H1 (cell line): ENCODE data around the gene NCBP2. TPM values are rescaled to one million over a fixed set of nuclear protein-coding genes. Genes with fewer than 3 reads are reported as not detected.

Source experiments
- CTCF ChIA-PET: fragments of 300-600 bp; sonication (Branson Sonifier 250); formaldehyde crosslinking; loops from one replicate; lab custom pipeline; 2021; ENCODE audit not compliant: partially characterized antibody; lab: Charles Lee
- POLR2A ChIA-PET: fragments of 300-600 bp; sonication (Branson Sonifier 250); formaldehyde crosslinking; loops from one replicate; lab custom pipeline; 2021; ENCODE audit warnings: inconsistent platforms; ENCODE audit not compliant: partially characterized antibody; lab: Charles Lee
- DNase-seq, 2 experiments: peaks; one replicate each; pipeline versions ENCODE4 v3.0.0 to v3.0.0-alpha.2; 2010 to 2022; ENCODE audit warnings: low spot score in 2 of 2, low read depth in 1 of 2, mixed read lengths in 1 of 2
- FAIRE-seq: peaks from 2 replicates; lab custom pipeline; 2011; peaks lifted over from hg19 to GRCh38; lab: Jason Lieb, UNC
- H2AFZ ChIP-seq: 2 replicates; pipeline ENCODE4 v1.8.1; 2012; ENCODE audit warnings: low read length, inconsistent platforms
- H2AK5ac ChIP-seq: 2 replicates; pipeline ENCODE4 v1.6.1; 2013; ENCODE audit warnings: low read depth, low read length
- H2BK120ac ChIP-seq: replicated peaks from 2 replicates; pipeline ENCODE3; 2013; ENCODE audit warnings: low read depth, low read length, inconsistent platforms
- H2BK12ac ChIP-seq: 2 replicates; pipeline ENCODE4 v1.6.1; 2013; ENCODE audit warnings: low read depth, low read length
- H2BK15ac ChIP-seq: 2 replicates; pipeline ENCODE4 v1.6.1; 2013; ENCODE audit warnings: low read length
- H2BK20ac ChIP-seq: 2 replicates; pipeline ENCODE4 v1.6.1; 2013; ENCODE audit warnings: low read length
- H2BK5ac ChIP-seq: 2 replicates; pipeline ENCODE4 v1.6.1; 2013; ENCODE audit warnings: low read depth, low read length
- H3K14ac ChIP-seq: 2 replicates; pipeline ENCODE4 v1.6.1; 2013; ENCODE audit warnings: inconsistent platforms; ENCODE audit not compliant: insufficient read length
- H3K18ac ChIP-seq: 2 replicates; pipeline ENCODE4 v1.6.1; 2013; ENCODE audit warnings: low read length; ENCODE audit errors: extremely low read depth
- H3K23ac ChIP-seq: 2 replicates; pipeline ENCODE4 v1.6.1; 2013; ENCODE audit warnings: inconsistent platforms; ENCODE audit not compliant: insufficient read length
- H3K23me2 ChIP-seq: 2 replicates; pipeline ENCODE4 v1.6.1; 2013; ENCODE audit warnings: low read depth, low read length
- H3K27ac ChIP-seq: 2 replicates; pipeline ENCODE4 v1.6.1; 2011; ENCODE audit warnings: low read depth, low read length, inconsistent platforms
- H3K27me3 ChIP-seq, 4 experiments: replicated peaks in 1 of 4; 1 replicate in 1 of 4; 2 replicates in 3 of 4; pipeline versions ENCODE4 v1.6.1 to v1.8.1; 2011 to 2013; ENCODE audit warnings: low read length in 3 of 4, mild to moderate bottlenecking in 3 of 4, inconsistent platforms in 2 of 4, mixed read lengths in 2 of 4, moderate library complexity in 1 of 4; ENCODE audit not compliant: control insufficient read depth in 3 of 4, insufficient read depth in 3 of 4; ENCODE audit errors: extremely low read depth in 1 of 4
- H3K36me3 ChIP-seq, 4 experiments: 2 replicates each; pipeline versions ENCODE4 v1.6.1 to v1.8.1; 2011 to 2013; ENCODE audit warnings: mild to moderate bottlenecking in 4 of 4, low read length in 3 of 4, moderate library complexity in 2 of 4, control low read depth in 1 of 4, inconsistent platforms in 1 of 4; ENCODE audit not compliant: insufficient read depth in 4 of 4, control insufficient read depth in 2 of 4
- H3K4ac ChIP-seq: replicated peaks from 2 replicates; pipeline ENCODE3; 2013; ENCODE audit warnings: low read length, low read depth, mixed read lengths, inconsistent platforms; ENCODE audit not compliant: insufficient read length
- H3K4me1 ChIP-seq, 4 experiments: replicated peaks in 1 of 4; 1 replicate in 1 of 4; 2 replicates in 3 of 4; pipeline versions ENCODE4 v1.6.1 to v1.8.1; 2011 to 2013; ENCODE audit warnings: low read length in 3 of 4, inconsistent platforms in 2 of 4, mixed read lengths in 1 of 4; ENCODE audit not compliant: insufficient read depth in 4 of 4, control insufficient read depth in 3 of 4
- H3K4me2 ChIP-seq, 2 experiments: 2 replicates each; pipeline versions ENCODE4 v1.6.1 to v1.8.1; 2011 to 2013; ENCODE audit warnings: low read depth in 2 of 2, low read length in 2 of 2, control low read depth in 1 of 2, inconsistent platforms in 1 of 2, mild to moderate bottlenecking in 1 of 2; ENCODE audit not compliant: insufficient read depth in 1 of 2
- H3K4me3 ChIP-seq, 4 experiments: fragments of 200-600, 300-600 bp in 1 of 4; sonication (generic), shearing (Covaris generic), sonication (Bioruptor Twin) in 1 of 4; 2 replicates each; pipeline versions ENCODE4 v1.5.1 to v1.8.1; 2011 to 2016; ENCODE audit warnings: low read length in 4 of 4, low read depth in 3 of 4, control low read depth in 2 of 4, inconsistent platforms in 2 of 4, mild to moderate bottlenecking in 2 of 4, mixed read lengths in 1 of 4, moderate library complexity in 1 of 4; ENCODE audit not compliant: insufficient read depth in 2 of 4; ENCODE audit errors: extremely low read depth in 1 of 4
- H3K56ac ChIP-seq: replicated peaks from 2 replicates; pipeline ENCODE3; 2013; ENCODE audit warnings: low read depth, mild to moderate bottlenecking, mixed read lengths, low read length, inconsistent platforms; ENCODE audit not compliant: insufficient read length
- H3K79me1 ChIP-seq: 2 replicates; pipeline ENCODE4 v1.6.1; 2013; ENCODE audit warnings: low read depth, low read length, control low read depth
- H3K79me2 ChIP-seq, 2 experiments: 2 replicates each; pipeline versions ENCODE4 v1.6.1 to v1.8.1; 2012 to 2013; ENCODE audit warnings: low read length in 2 of 2, mild to moderate bottlenecking in 2 of 2, inconsistent platforms in 1 of 2; ENCODE audit not compliant: insufficient read depth in 2 of 2, control insufficient read depth in 1 of 2
- H3K9ac ChIP-seq, 4 experiments: replicated peaks in 1 of 4; 1 replicate in 1 of 4; 2 replicates in 3 of 4; pipeline versions ENCODE4 v1.6.1 to v1.8.1; 2011 to 2013; ENCODE audit warnings: low read depth in 3 of 4, low read length in 3 of 4, control low read depth in 2 of 4, mild to moderate bottlenecking in 2 of 4, moderate library complexity in 2 of 4, inconsistent platforms in 1 of 4; ENCODE audit errors: extremely low read depth in 1 of 4
- H3K9me3 ChIP-seq, 2 experiments: 2 replicates each; pipeline versions ENCODE4 v1.6.1 to v1.8.1; 2012 to 2013; ENCODE audit warnings: mild to moderate bottlenecking in 2 of 2, moderate library complexity in 2 of 2, control low read depth in 1 of 2, inconsistent platforms in 1 of 2, low read depth in 1 of 2, low read length in 1 of 2, mixed read lengths in 1 of 2; ENCODE audit not compliant: insufficient read depth in 2 of 2
- H4K20me1 ChIP-seq, 2 experiments: replicated peaks in 1 of 2; 2 replicates each; pipeline versions ENCODE3 to v1.8.1; 2011 to 2013; ENCODE audit warnings: inconsistent platforms in 2 of 2, low read length in 2 of 2, mild to moderate bottlenecking in 1 of 2; ENCODE audit not compliant: insufficient read depth in 2 of 2, control insufficient read depth in 1 of 2
- H4K5ac ChIP-seq: 2 replicates; pipeline ENCODE4 v1.6.1; 2013; ENCODE audit warnings: low read length, low read depth, mixed read lengths, inconsistent platforms; ENCODE audit not compliant: insufficient read length
- H4K8ac ChIP-seq: 2 replicates; pipeline ENCODE4 v1.8.0; 2013; ENCODE audit warnings: mild to moderate bottlenecking, moderate library complexity, low read length, inconsistent platforms; ENCODE audit not compliant: insufficient read depth; ENCODE audit errors: extremely low read depth
- H4K91ac ChIP-seq: replicated peaks from 2 replicates; pipeline ENCODE3; 2013; ENCODE audit warnings: low read length, mixed read lengths, inconsistent platforms; ENCODE audit not compliant: insufficient read length
- CBX8 ChIP-seq: fragments of 300-800, 300-1000 bp; sonication (generic); IDR thresholded peaks from 2 replicates; pipeline ENCODE4 v1.7.1; 2016; ENCODE audit warnings: low read depth, low read length, borderline replicate concordance
- CTCF ChIP-seq, 3 experiments: IDR thresholded peaks; 1 replicate in 2 of 3; 2 replicates in 1 of 3; pipeline versions ENCODE4 v1.5.1 to v1.6.1; 2011; ENCODE audit warnings: low read length in 3 of 3, mild to moderate bottlenecking in 3 of 3, inconsistent platforms in 2 of 3, low read depth in 1 of 3, moderate library complexity in 1 of 3; ENCODE audit not compliant: insufficient read depth in 1 of 3; ENCODE audit errors: control extremely low read depth in 1 of 3
- WGBS, 2 experiments: shearing (Covaris generic) in 1 of 2; methylation state at CpG; one replicate each; pipeline versions ENCODE4 v1.1.6 to v1.1.7; 2013 to 2015; ENCODE audit warnings: low lambda C conversion rate in 2 of 2, mixed read lengths in 2 of 2, inconsistent platforms in 1 of 2, low coverage in 1 of 2, missing lambda C conversion rate in 1 of 2; ENCODE audit not compliant: insufficient replicate concordance in 2 of 2, insufficient coverage in 1 of 2, insufficient read length in 1 of 2; ENCODE audit errors: extremely low coverage in 1 of 2, missing lambda C conversion rate in 1 of 2; 5-methylcytosine and 5-hydroxymethylcytosine counted together
- polyA plus RNA-seq, 7 experiments: library from polyadenylated mRNA; depleted of rRNA in 3 of 7; stranded (reverse) in 5 of 7; unstranded in 2 of 7; fragments of >200 nt in 5 of 7; fragments of 200-250 nt in 2 of 7; gene quantifications; 1 replicate in 5 of 7; 2 replicates in 1 of 7; 4 replicates in 1 of 7; pipeline versions ENCODE4 v1.2.1 to v1.2.3, GENCODE V29; 2011 to 2013; ENCODE audit warnings: missing spikeins in 2 of 7, mixed read lengths in 2 of 7
- total RNA-seq: library from RNA; stranded (reverse); fragmentation: NEBNext Ultra II Directional; extraction: Animal tissue kit (Norgen Biotek cat#: 25700); gene quantifications from 2 replicates; pipeline ENCODE4 v1.2.1, GENCODE V29; 2021

NCBP2 gene
- total and polyA plus RNA-seq, 2 of the 8 experiments (the other 6 are each of a cell fraction or from before 2014, with no cell fraction given), result 34.1 to 100 TPM

DNA sequence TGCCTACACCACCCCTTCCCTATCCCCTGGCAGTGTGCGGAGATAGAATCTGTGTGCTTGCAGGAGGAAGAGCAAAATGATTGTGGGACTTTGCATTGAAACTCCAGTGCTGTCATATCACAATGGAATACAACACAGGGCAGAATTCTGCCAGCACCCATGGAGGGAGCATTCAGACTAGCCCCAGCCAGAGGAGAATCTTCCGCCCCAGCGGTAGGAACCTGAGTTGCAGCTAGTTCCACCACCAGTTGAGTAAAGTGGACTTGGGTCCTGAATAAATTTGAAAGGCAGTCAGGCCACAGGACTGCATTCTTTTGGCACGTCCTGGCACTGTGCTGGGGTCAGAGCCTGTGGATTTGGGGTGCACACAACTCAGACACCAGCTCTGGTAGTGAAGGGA lies 27.5 kb downstream of the NCBP2 start:
- H3K79me2 ChIP-seq, result no peaks in the 10 kb centered on the region
- no peaks in the 10 kb centered on the region for H3K4me1 ChIP-seq
- no peak overlapping the region for H2BK12ac ChIP-seq
- H2AFZ ChIP-seq, result no peak overlapping the region
- no peak for DNase-seq
- no peak overlapping the region for H4K91ac ChIP-seq
- H3K4me2 ChIP-seq, result no peak overlapping the region
- no peaks in the 10 kb centered on the region for H3K9me3 ChIP-seq
- H3K79me1 ChIP-seq, result no peaks in the 10 kb centered on the region
- H3K4ac ChIP-seq, result no peak overlapping the region
- no peak overlapping the region for H3K23ac ChIP-seq
- no peak overlapping the region for H3K27ac ChIP-seq
- no peak overlapping the region for H2AK5ac ChIP-seq
- H3K27me3 ChIP-seq, result no peaks in the 10 kb centered on the region
- no peak overlapping the region for H2BK15ac ChIP-seq
- H3K14ac ChIP-seq, result no peak overlapping the region
- H3K18ac ChIP-seq, result no peak overlapping the region
- FAIRE-seq, result no peak
- no peak overlapping the region for H3K56ac ChIP-seq
- TF ChIP-seq CBX8, result no peak
- TF ChIP-seq CTCF (IDR thresholded peaks at IDR 0.05; ENCODE audit: control extremely low read depth in 1 of 3, insufficient read depth in 1 of 3, low read depth in 1 of 3, low read length in 3 of 3), result peak in 2 of 3 experiments; percentile 8 to 20; a peak in 1 of 4 replicates
- CTCF ChIA-PET, result interaction anchor here (1.0 to 1.2 kb wide), 2 partner anchors 12 to 80 kb away, joined by 3 read pairs; no protein-coding TSS in a partner anchor
- H4K20me1 ChIP-seq, result peaks cover 0 to 3% of the 10 kb centered on the region in 2 experiments
- no peak overlapping the region for H2BK20ac ChIP-seq
- H4K5ac ChIP-seq, result no peak overlapping the region
- WGBS, 2 experiments, result 82% methylated on average over 4 of the region's 4 CpGs; no CpG with 5 or more reads in 1 of the 2 experiments
- H2BK120ac ChIP-seq, result no peak overlapping the region
- H2BK5ac ChIP-seq, result no peak overlapping the region
- H3K23me2 ChIP-seq, result no peaks in the 10 kb centered on the region
- POLR2A ChIA-PET, result interaction anchor here (1.2 kb wide), 1 partner anchor 27 kb away, joined by 5 read pairs; the partner anchor contains the start of gene NCBP2
- no peak overlapping the region for H3K4me3 ChIP-seq
- H4K8ac ChIP-seq, result no peak overlapping the region
- peaks cover 0 to 2% (median 0%) of the 10 kb centered on the region in 4 experiments; a peak in 2 of 8 replicates for H3K36me3 ChIP-seq
- no peak overlapping the region for H3K9ac ChIP-seq
